Occipital lobe (tissue), 2 donors: ENCODE data around the gene CDRT15L2. TPM values are rescaled to one million over a fixed set of nuclear protein-coding genes. Genes with fewer than 3 reads are reported as not detected.
"Not testable (repeated sequence)": the region's sequence is repeated elsewhere in the genome, so short reads cannot be mapped to it uniquely, and the experiment has no call there.

Experiments used
- DNase-seq: peaks from one replicate; lab custom pipeline; 2025; lab: John Stamatoyannopoulos, UW
- total RNA-seq: library from RNA; depleted of rRNA; stranded (reverse); fragments of >200 nt; gene quantifications from one replicate; pipeline ENCODE4 v1.2.3, GENCODE V29; 2014

CDRT15L2 gene
- total RNA-seq = not detected

- not testable (repeated sequence) for DNase-seq
Measured at GRCh38 chr17:20579424-20579823, at the start of gene CDRT15L2. TSS of gene CDRT15L2 (plus strand) at chr17:20579724. CDS start at chr17:20579744, 20 bp downstream.

DNA sequence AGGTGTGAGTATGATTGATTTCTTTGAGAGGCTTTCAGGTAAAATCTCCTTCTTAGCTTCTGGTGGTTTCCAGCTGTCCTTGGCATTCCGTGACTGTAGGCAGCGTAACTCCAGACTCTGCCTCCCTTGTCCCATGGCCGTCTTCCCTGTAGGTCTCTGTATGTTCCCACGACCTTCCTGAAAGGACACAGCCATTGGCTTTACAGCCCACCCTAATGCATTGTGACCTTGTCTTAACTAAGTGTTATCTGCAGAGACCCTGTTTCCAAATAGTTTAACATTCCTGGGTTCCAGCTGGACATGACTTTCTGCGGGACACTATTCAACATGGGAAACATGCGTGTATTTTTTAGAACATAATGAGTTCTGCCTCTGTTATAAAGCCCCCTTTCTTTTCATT lies 49.4 kb upstream of the CDRT15L2 start:
- not testable (repeated sequence) for DNase-seq

DNA sequence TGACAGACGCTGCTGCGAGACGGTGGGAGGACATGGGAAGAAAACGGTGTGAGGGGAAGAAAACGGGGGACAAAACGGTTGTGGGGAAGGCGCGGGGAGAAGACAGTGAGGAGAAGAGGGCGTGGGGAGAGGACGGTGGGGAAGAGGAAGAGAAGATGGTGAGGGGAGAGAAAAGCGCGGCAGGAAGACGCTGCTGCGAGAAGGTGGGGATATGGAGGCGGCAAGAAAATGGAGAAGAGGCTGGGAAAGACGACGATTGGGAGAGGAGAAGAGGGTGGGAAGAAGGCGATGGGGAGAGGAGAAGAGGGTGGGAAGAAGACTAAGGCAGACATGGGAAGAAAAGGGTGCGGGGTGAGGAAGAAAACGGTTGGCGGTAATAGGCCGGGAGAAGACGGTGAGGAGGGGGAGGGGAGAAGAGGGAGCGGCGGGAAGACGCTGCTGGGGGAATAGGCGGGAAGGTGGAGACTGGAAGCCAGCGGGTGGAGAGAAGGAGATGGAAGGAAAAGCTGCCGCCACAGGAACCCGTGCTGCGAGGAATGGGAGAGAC lies 46.9 kb upstream of the CDRT15L2 start:
- DNase-seq = peak; percentile 43

- not testable (repeated sequence) for DNase-seq
Measured at GRCh38 chr17:20533206-20533605, 46.3 kb upstream of the CDRT15L2 start.

DNA sequence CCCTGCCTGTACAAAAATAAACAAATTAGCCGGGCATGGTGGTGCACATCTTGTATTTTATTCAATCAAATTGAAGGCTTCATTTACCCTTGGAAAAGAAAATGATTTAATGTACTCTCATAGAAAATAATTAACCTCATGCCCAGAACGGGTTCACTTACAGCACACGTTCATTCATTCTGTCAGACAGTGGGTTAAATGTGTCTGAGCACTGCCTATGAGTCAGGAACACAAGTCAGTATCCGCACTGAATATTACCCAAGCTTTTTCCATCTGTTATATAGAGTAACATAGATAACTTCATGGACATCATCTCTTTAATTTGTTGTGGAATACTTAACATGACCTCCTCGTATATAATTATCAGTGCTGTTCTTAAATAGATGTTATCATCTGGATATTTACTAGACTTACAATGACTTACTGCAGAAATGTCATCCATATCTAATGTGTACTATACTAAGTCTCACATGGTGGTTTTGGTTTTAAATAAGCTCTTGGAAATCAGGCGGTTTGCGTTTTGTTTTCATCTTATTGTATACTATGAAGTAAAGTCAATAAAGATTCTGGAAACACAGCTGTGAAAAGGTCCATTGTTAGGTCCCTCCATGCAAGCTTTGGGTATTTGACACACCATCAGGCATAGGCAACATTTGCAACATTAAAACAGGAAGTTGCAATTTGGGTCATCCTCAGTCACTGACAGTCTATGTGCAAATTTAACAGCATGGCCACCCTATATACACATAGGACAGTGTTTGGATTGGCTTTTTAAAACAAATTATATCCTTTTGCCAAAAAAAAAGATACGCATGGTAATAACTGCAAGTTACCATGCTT lies 44.6 kb upstream of the CDRT15L2 start:
- DNase-seq = not testable (repeated sequence)

DNA sequence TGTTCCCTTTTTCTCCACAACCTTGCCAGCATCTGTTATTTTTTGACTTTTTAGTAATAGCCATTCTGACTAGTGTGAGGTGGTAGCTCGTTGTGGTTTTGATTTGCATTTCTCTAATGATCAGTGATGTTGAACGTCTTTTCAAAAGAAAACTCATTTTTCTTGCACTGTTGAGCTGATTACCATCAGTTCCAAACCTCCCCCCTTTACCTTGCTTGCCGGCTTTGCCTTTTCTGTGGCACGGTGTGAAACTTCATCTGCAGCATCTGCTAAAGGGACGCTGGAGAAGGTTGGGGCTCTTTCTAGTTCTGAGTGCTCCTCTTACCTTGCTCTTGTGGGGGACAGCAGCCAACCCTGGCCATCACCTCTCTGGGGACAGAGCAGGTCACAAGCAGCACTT lies 39.1 kb upstream of the CDRT15L2 start:
- not testable (repeated sequence) for DNase-seq

- DNase-seq = not testable (repeated sequence)
Measured at GRCh38 chr17:20540865-20541264, 38.7 kb upstream of the CDRT15L2 start.

GRCh38 chr17:20541853-20542546 lies 37.5 kb upstream of the CDRT15L2 start:
- DNase-seq = not testable (repeated sequence)

DNA sequence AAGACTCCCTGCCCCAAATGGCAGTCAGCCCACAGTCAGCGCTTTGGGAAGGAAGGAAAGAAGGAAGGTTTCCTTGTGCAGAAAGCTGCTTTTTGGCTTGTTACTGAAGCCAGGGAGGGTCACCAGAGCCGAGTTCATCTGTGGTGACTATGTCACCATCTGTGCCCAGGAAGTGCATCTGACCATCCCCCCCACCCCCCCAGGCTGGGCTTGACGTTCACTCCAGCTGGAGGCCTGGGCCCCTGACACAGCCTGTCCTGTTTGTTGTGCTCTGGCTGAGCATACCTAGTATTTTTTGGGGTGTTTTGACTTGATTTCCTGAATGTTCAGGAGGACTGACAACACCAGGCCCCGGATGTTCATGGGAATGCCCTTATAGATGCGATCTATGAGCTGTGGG lies 31.6 kb upstream of the CDRT15L2 start:
- not testable (repeated sequence) for DNase-seq

DNA sequence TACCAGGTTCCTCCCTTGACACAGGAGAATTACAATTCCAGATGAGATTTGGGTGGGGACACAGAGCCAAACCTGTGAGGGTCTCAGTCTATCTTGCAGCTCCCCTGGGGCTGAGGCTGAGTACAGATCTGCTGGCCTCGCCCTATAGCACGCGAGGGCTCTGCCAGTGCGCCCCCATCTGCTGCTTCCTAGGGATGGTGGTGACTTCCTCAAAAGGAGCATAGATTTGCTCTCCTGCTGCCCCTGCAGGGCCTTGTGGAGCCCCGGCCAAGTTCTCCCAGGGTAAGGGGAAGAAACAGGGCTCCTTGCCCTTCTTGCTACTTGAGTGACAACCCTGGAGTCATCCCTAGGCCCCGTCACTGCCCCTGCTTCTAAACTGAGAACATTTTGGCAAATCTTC lies 26.6 kb upstream of the CDRT15L2 start:
- DNase-seq = not testable (repeated sequence)

DNA sequence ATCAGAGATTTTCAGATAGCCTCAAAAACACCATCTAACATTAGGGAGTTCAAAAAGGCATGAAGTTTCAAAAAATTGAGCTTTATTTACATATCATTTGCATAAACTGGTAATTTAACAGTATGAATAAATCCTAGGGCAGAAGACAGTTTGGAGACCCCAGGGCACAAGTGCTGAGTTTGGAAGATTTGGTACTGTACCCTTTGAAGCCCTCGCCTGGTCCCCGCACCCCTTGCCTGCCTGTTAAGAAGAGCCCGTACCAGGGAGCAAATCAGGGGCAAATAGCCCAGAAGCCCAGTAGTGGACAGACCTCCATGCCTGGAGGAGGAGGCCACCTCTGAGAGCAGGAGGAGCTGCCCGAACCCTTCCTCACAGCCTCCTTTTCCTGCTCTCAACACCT lies 24.8 kb upstream of the CDRT15L2 start:
- not testable (repeated sequence) for DNase-seq

DNA sequence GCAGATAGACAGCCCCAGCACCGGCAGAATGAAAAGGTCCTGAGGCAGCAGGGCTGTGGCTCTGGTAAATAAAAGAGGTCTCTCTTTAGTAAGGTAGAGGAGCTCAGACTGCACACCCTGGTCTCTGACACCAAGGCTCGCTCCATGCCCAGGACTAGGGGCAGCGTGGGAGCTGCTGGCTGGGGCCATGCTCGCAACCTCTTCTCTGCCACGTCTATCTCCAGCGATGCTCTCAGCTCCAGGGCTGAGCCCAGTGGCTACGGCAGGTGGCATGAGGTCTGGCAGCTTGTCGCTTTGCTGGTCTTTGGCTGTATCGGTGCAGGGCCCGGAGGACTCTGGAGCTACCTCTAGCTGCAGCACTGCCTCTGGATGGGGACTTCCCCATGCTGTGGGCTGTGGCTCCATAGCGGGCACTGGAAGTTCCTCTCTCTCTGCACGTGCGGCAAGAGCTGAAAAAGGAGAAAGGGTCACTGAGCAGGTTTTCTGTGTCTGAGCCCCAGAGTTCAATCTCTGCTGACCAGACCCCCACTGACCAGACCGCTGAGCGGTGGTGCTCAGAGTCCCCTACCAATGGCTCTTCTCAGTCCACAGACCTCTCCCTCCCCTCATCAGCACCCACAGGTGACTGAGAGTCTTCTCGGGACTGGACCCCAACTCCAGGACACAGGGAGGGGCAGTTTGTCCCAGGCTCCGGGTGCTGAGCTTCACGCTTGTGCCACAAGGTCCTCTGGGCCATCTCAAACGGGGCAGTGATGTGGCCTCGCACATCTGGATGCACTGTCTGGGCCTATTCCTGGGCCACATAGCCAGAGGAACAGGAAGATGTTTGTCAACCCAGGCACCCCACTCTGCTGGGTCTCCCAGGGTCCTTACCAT lies 24.2 kb upstream of the CDRT15L2 start:
- not testable (repeated sequence) for DNase-seq

- DNase-seq = not testable (repeated sequence)
Measured at GRCh38 chr17:20558096-20558495, 21.4 kb upstream of the CDRT15L2 start.

- DNase-seq = not testable (repeated sequence)
Measured at GRCh38 chr17:20559018-20559417, 20.5 kb upstream of the CDRT15L2 start.

- no peak for DNase-seq
Measured at GRCh38 chr17:20562587-20562986, 16.9 kb upstream of the CDRT15L2 start.

- DNase-seq = not testable (repeated sequence)
Measured at GRCh38 chr17:20565245-20565644, 14.3 kb upstream of the CDRT15L2 start.

DNA sequence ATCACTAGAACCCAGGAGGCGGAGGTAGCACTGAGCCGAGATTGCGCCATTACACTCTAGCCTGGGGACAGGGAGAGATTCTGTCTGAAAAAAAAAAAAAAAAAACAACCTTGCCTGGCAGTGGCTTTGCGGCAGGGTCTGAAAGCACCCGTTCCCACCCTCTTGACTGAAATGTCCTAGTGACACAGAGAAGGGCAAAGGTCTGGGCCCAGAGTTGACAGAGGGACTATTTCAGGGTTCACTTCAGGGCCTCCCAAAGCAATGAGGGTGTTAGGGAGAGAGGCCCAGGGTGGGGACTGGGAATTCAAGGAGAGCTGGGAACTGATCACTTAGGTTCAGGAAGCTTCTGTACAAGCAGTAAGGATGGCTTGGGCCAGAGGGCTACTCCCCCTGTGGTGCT lies 13.8 kb upstream of the CDRT15L2 start:
- no peak for DNase-seq

- not testable (repeated sequence) for DNase-seq
Measured at GRCh38 chr17:20566736-20567135, 12.8 kb upstream of the CDRT15L2 start.

DNA sequence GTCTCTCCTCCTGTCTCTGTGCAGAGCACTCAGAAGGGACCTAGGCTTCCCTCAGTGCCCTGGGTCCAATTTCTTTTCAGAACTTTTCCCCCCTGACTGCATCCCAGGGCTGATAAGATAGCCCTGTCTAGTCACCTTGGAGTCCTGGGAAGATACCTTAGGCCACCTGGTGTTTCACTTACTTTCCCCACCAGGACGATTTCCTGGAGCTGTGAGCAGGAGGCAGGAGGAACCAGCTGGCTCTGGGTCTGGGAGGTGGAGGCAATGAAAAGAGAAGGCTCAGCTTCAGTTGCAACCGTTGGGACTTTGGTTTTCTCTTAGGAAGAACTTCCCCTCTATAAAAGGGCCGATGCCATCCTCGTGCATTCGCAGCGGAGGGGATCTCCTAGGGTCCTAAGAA lies 12.1 kb upstream of the CDRT15L2 start:
- not testable (repeated sequence) for DNase-seq

DNA sequence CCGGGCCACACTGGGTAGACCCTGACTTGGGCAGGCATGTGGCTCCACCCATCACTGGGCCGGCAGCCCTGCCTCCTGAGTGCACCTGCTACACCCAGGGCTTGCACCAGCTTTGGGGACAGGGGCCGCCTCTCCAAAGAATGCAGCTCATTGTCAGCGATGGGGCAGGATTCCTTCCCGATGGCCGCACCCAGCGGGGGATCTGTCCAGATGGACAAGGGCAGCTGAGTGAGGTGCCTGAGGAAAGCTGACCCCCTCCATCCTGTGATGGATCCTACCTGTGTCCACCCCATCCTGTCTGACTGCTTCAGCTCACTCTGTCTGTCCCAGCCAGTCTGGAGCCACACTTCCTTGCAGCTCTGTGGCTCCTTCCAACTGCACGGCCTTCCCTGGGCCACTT lies 10.9 kb upstream of the CDRT15L2 start:
- not testable (repeated sequence) for DNase-seq

DNA sequence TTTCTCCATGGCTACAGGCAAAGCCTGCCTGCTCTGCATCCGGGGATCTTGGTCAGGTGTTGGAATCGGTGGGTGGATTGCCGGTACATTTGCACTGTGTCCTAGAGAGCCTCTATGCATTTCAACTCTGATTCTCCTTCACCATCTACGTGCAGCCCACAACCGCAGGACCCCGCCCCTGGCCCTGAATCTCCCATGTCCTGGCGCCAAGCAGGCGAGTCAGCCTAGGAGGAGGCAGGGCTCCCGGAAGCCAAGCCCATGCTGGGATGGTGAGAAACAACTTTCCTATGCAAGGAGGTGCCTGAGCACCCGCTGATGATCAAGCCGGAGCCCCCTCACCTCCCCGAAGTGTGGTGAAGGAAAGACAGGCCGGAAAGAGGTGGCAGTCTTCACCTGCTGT lies 7.9 kb upstream of the CDRT15L2 start:
- not testable (repeated sequence) for DNase-seq
